Activated T-helper 2 cell treated with anti-CD3 and anti-CD28 coated beads, Interferon-gamma antibody, Interleukin-2, Interleukin-4, amounts not matched to agents 10 μg/mL and 5 μg/mL and 100 μg/mL, durations not matched to agents 14 hours and 24 hours and 36 hours (primary cell): ENCODE measurements around the gene ZNF287. TPM values are rescaled to one million over a fixed set of nuclear protein-coding genes. Genes with fewer than 3 reads are reported as not detected.

Source experiments
- DNase-seq: peaks from one replicate; pipeline ENCODE4 v3.0.0; 2021; ENCODE audit warnings: low spot score
- H3K27ac Mint-ChIP-seq: one replicate; pipeline ENCODE4 v1.8.0; 2021; ENCODE audit warnings: mixed read lengths
- H3K27me3 Mint-ChIP-seq: one replicate; pipeline ENCODE4 v1.8.0; 2021; ENCODE audit warnings: low read depth, mixed read lengths
- H3K36me3 Mint-ChIP-seq: one replicate; pipeline ENCODE4 v1.8.0; 2021; ENCODE audit warnings: low read depth, mixed read lengths
- H3K4me1 Mint-ChIP-seq: one replicate; pipeline ENCODE4 v1.8.0; 2021; ENCODE audit warnings: low read depth, mixed read lengths
- H3K4me3 Mint-ChIP-seq: one replicate; pipeline ENCODE4 v1.8.0; 2021; ENCODE audit warnings: low read depth, mild to moderate bottlenecking, moderate library complexity, mixed read lengths
- H3K9me3 Mint-ChIP-seq: one replicate; pipeline ENCODE4 v1.8.0; 2021; ENCODE audit warnings: mixed read lengths
- intact Hi-C: fragments of 100-400 bp; cut with micrococcal nuclease; formaldehyde crosslinking; loops from one replicate; pipeline ENCODE4 v1.15.1; 2023
- total RNA-seq: library from RNA; stranded (reverse); gene quantifications from 2 replicates; pipeline ENCODE4 v1.2.3, GENCODE V29; 2022

ZNF287 gene
- total RNA-seq: 6.0 and 7.9 TPM in 2 replicates

GRCh38 chr17:16568541-16569357, at the start of gene ZNF287:
ZNF287 (minus strand) TSS chr17:16569204; CDS start chr17:16567731, 1,473 bp downstream.
- intact Hi-C loops: loop anchor here (1.0 to 2.0 kb wide), 2 partner anchors 16 to 33 kb away; no protein-coding TSS in a partner anchor
- Mint-ChIP-seq H3K4me1 (peaks cover 2% of the 10 kb centered on the region), H3K27me3 (no peaks in the 10 kb centered on the region), H3K36me3 (peaks cover 18% of the 10 kb centered on the region), H3K27ac (peak within 1 kb of the TSS; percentile 43), H3K9me3 (peaks cover 5% of the 10 kb centered on the region), H3K4me3 (peak within 1 kb of the TSS; percentile 78)
- peak; percentile 90 for DNase-seq

DNA sequence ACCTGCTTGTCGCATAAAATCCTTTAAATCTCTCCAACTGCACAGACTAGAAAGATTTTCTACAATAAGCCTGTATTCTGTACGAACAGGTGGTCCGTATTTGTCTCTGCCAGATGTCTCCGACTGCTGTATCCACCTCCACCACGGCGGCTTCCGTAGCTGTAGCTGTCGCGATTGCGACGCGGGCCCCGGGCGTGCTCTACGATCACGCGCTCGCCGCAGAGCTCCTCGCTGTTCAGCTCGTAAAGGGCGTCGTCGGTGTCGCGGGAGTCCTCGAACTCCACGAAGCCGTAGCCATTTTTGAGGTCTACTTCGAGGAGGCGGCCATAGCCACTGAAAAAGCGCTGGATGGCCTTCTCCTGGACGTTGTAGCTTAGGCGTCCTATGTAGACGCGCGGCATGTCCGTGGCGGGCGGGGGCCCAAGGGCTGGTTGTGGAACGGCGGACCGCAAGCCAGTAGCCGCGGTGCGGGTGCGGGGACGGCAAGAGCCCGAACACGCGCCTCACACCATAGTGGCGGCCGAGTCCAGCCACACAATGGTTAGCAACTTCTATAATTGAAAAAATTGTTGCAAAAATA, 48.6 kb upstream of the ZNF287 start:
- H3K27me3 Mint-ChIP-seq: no peaks in the 10 kb centered on the region
- H3K4me1 Mint-ChIP-seq: no peaks in the 10 kb centered on the region
- intact Hi-C loops: no loop called here
- H3K9me3 Mint-ChIP-seq: peaks cover 73% of the 10 kb centered on the region
- H3K36me3 Mint-ChIP-seq: peaks cover 8% of the 10 kb centered on the region
- no peak for DNase-seq
- no peak overlapping the region for H3K27ac Mint-ChIP-seq
- no peak overlapping the region for H3K4me3 Mint-ChIP-seq

- peaks cover 1% of the 10 kb centered on the region for H3K27me3 Mint-ChIP-seq
- H3K27ac Mint-ChIP-seq: no peak overlapping the region
- H3K36me3 Mint-ChIP-seq: no peaks in the 10 kb centered on the region
- intact Hi-C loops: no loop called here
- no peak for DNase-seq
- H3K4me1 Mint-ChIP-seq: no peaks in the 10 kb centered on the region
- peaks cover 9% of the 10 kb centered on the region for H3K9me3 Mint-ChIP-seq
- H3K4me3 Mint-ChIP-seq: no peak overlapping the region
These were observed 30.5 kb upstream of the ZNF287 start for GRCh38 chr17:16599537-16599936.

DNA sequence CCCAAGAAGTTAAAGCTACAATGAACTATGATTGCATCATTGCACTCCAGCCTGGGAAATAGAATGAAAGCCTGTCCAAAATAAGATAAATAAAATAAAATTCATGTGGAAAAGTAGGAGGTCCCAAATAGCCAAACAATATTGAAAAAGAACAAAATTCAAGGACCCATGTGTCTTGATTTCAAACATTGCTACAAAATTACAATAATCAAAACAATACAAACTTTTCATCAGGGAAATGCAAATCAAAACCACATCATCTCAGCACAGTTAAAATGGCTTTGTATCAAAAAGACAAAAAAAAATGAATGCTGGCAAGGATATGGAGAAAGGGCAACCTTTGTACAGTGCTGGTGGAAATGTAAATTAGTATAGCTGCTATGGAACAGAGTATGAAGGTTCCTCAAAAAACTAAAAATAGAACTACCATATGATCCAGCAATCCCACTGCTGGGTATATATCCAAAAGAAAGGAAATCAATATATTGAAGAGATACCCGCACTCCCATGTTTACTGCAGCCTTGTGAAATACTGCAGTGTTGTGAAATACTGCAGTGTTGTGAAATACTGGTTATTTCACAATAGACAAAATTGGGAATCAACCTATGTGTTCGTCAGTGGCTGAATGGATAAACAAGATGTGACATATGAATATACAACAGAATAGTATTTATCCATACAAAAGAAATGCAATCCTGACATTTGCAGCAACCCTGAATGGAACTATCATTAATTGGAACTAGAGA, 24.5 kb upstream of the ZNF287 start:
- no peak overlapping the region for H3K4me3 Mint-ChIP-seq
- intact Hi-C loops: no loop called here

GRCh38 chr17:16589097-16589969, 20.3 kb upstream of the ZNF287 start:
- intact Hi-C loops: loop anchor here (1.0 kb wide), 1 partner anchor 52 kb away; no protein-coding TSS in a partner anchor
- peak; percentile 87 for DNase-seq
- Mint-ChIP-seq H3K27me3 (peaks cover 49% of the 10 kb centered on the region), H3K4me1 (peaks cover 5% of the 10 kb centered on the region), H3K36me3 (no peaks in the 10 kb centered on the region), H3K27ac (no peak overlapping the region), H3K4me3 (peak overlapping the region; percentile 66), H3K9me3 (no peaks in the 10 kb centered on the region)

More for the DNA sequence above, 24.5 kb upstream of the ZNF287 start:
- H3K27me3 Mint-ChIP-seq: peaks cover 23% of the 10 kb centered on the region
- no peaks in the 10 kb centered on the region for H3K4me1 Mint-ChIP-seq
- no peaks in the 10 kb centered on the region for H3K9me3 Mint-ChIP-seq
- no peak overlapping the region for H3K27ac Mint-ChIP-seq
- DNase-seq: no peak
- H3K36me3 Mint-ChIP-seq: no peaks in the 10 kb centered on the region

DNA sequence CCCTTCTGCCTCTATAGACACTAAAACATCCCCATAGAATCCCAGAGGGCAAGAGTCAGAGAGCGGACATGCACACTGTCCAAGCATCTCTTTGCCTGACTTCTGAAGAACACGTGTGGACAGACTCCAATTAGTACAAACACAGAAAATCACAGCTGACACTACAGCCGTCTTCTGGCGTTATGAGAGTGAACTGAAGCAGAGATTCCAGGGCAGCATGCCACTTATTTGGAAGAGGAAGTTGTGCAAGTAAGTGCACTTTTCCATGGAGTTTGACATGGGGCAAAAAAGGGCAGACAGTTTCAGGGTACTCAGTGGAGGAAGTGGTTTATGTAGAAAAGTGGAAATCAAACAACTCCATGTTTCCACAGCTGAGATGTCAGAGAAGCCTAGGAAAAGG, 16.8 kb upstream of the ZNF287 start:
- H3K36me3 Mint-ChIP-seq: no peaks in the 10 kb centered on the region
- peaks cover 12% of the 10 kb centered on the region for H3K4me1 Mint-ChIP-seq
- intact Hi-C loops: loop anchor here (2.0 kb wide), 1 partner anchor 17 kb away; the partner anchor contains the start of gene ZNF287
- no peak overlapping the region for H3K4me3 Mint-ChIP-seq
- DNase-seq: no peak
- H3K9me3 Mint-ChIP-seq: peaks cover 4% of the 10 kb centered on the region
- no peak overlapping the region for H3K27ac Mint-ChIP-seq
- H3K27me3 Mint-ChIP-seq: peaks cover 43% of the 10 kb centered on the region

- Mint-ChIP-seq H3K4me1 (peaks cover 12% of the 10 kb centered on the region), H3K4me3 (peak overlapping the region; percentile 72), H3K9me3 (peaks cover 8% of the 10 kb centered on the region), H3K27ac (no peak overlapping the region), H3K27me3 (peaks cover 41% of the 10 kb centered on the region), H3K36me3 (no peaks in the 10 kb centered on the region)
- intact Hi-C loops: loop anchor here (1.0 to 5.0 kb wide), 4 partner anchors 16 to 202 kb away; partner anchors contain the start of genes UBB, ZNF287 and ZNF624
- DNase-seq: peak; percentile 89
These were observed 15.4 kb upstream of the ZNF287 start for GRCh38 chr17:16584273-16584995.

DNA sequence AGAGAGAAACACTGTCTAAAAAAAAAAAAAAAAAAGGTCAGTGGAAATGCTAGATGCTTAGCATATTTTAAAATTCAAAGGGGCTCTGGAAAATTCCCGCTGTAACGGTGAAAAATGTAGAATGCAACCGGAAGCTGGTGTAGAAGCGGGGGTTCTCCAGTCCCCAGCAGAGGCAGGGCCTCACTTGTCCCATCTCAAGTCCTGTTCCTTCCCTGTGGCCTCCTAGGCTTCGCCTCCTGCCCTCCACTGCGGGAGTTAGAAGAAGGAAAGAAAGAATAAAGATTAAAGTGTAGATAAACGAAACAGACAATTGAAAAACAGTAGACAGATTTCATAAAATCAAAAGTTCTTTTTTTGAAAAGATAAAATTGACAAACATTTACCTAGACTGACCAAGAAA, 14.8 kb upstream of the ZNF287 start:
- peaks cover 12% of the 10 kb centered on the region for H3K4me1 Mint-ChIP-seq
- no peaks in the 10 kb centered on the region for H3K36me3 Mint-ChIP-seq
- peaks cover 11% of the 10 kb centered on the region for H3K9me3 Mint-ChIP-seq
- intact Hi-C loops: loop anchor here (1.0 to 5.0 kb wide), 4 partner anchors 15 to 201 kb away; partner anchors contain the start of genes UBB, ZNF287 and ZNF624
- peak overlapping the region; percentile 28 for H3K27ac Mint-ChIP-seq
- peaks cover 41% of the 10 kb centered on the region for H3K27me3 Mint-ChIP-seq
- H3K4me3 Mint-ChIP-seq: peak overlapping the region; percentile 72
- DNase-seq: no peak

DNA sequence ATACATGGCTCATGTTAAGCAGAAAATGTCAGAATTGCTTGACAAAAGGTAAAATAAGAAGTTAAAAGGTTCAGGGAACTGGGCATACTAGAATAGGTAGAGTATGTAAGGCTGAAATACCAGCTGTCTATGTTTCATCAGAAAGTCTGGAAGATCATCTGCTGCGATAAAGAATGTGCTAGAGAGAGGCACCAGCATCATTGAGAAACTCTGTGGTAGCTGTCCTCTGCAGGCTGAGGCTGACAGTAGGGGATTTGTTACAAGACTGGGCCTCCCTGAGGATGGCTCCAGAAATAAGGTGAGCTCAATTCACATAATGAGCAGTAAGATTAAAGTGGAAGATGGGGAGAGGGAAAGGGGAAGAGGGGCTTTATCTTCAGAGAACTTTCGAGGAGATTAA, 4.5 kb upstream of the ZNF287 start:
- H3K4me1 Mint-ChIP-seq: peaks cover 2% of the 10 kb centered on the region
- intact Hi-C loops: no loop called here
- DNase-seq: no peak
- no peak overlapping the region for H3K27ac Mint-ChIP-seq
- no peak overlapping the region for H3K4me3 Mint-ChIP-seq
- H3K36me3 Mint-ChIP-seq: no peaks in the 10 kb centered on the region
- H3K27me3 Mint-ChIP-seq: peaks cover 1% of the 10 kb centered on the region
- H3K9me3 Mint-ChIP-seq: peaks cover under 1% of the 10 kb centered on the region

DNA sequence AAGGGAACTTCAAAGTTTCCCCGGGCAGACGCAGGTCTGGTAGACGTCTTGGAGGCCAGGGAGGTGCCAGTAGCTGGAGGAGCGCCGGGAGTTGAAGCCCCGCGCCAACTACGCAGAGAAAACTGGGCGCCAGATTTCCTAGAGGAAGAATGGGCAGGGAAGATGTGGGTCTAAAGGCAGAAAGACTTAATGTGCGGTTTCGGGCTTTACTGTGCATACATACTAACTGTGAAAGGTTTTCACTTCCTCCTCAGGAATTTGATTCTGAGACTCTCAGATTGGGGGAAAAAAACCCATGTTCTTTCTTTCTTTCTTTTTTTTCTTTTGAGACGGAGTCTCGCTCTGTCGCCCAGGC, 331 bp upstream of the ZNF287 start:
- Mint-ChIP-seq H3K9me3 (peaks cover 5% of the 10 kb centered on the region), H3K4me3 (peak overlapping the region; percentile 78), H3K27me3 (no peaks in the 10 kb centered on the region), H3K4me1 (peaks cover 2% of the 10 kb centered on the region), H3K27ac (no peak overlapping the region), H3K36me3 (peaks cover 16% of the 10 kb centered on the region)
- intact Hi-C loops: loop anchor here (1.0 to 2.0 kb wide), 2 partner anchors 15 to 34 kb away; no protein-coding TSS in a partner anchor
- DNase-seq: no peak

DNA sequence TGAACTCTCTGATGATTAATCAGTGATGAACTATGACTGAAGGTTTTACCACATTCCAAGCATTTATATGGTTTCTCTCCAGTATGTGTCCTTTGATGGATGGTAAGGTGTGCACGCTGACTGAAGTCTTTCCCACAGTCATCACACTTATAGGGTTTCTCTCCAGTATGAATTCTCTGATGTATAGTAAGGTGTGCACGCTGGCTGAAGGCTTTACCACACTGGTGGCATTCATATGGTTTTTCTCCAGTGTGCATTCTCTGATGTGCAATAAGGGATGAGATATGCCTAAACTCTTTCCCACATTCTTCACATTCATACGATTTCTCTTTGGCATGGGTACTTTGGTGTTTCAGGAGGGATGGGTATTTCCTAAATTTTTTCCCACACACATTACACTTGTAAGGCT, 16.4 kb downstream of the ZNF287 start:
- peaks cover 90% of the 10 kb centered on the region for H3K9me3 Mint-ChIP-seq
- H3K27ac Mint-ChIP-seq: no peak overlapping the region
- peaks cover 59% of the 10 kb centered on the region for H3K36me3 Mint-ChIP-seq
- intact Hi-C loops: no loop called here
- no peak for DNase-seq
- H3K4me1 Mint-ChIP-seq: no peaks in the 10 kb centered on the region
- no peak overlapping the region for H3K4me3 Mint-ChIP-seq
- no peaks in the 10 kb centered on the region for H3K27me3 Mint-ChIP-seq
